ACC112 (cell line): ENCODE data around the gene CHCT1.

ENCODE experiments used
- H2AFZ ChIP-seq: fragments of 200-600 bp; sonication (generic); one replicate; pipeline ENCODE4 v1.6.0; 2017; ENCODE audit warnings: antibody characterized with exemption, low read length; ENCODE audit not compliant: unreplicated experiment
- H3K27ac ChIP-seq: fragments of 200-600 bp; sonication (generic); 2 replicates; pipeline ENCODE4 v1.5.1; 2014; ENCODE audit warnings: low read depth, mild to moderate bottlenecking, antibody characterized with exemption, low read length, moderate library complexity
- H3K27me3 ChIP-seq: fragments of 200-600 bp; sonication (generic); 2 replicates; pipeline ENCODE4 v1.6.1; 2014; ENCODE audit warnings: mild to moderate bottlenecking, antibody characterized with exemption, low read length, moderate library complexity, mixed read lengths; ENCODE audit not compliant: insufficient read depth
- H3K36me3 ChIP-seq: fragments of 200-600 bp; sonication (generic); 2 replicates; pipeline ENCODE4 v1.6.1; 2016; ENCODE audit warnings: mild to moderate bottlenecking, antibody characterized with exemption, low read length, moderate library complexity, mixed read lengths; ENCODE audit not compliant: insufficient read depth
- H3K4me1 ChIP-seq: fragments of 200-600 bp; sonication (generic); one replicate; pipeline ENCODE4 v1.6.1; 2016; ENCODE audit warnings: low read length, mixed read lengths; ENCODE audit not compliant: insufficient read depth, unreplicated experiment, control insufficient read depth
- H3K4me3 ChIP-seq: fragments of 200-600 bp; sonication (generic); 2 replicates; pipeline ENCODE4 v1.5.1; 2014; ENCODE audit warnings: mild to moderate bottlenecking, low read depth, low read length
- H3K79me2 ChIP-seq: fragments of 200-600 bp; sonication (generic); one replicate; pipeline ENCODE4 v1.6.0; 2016; ENCODE audit warnings: low read length; ENCODE audit not compliant: control insufficient read depth, unreplicated experiment, insufficient read depth

CHCT1 gene

GRCh38 chr17:60471451-60471850, 49.2 kb downstream of the CHCT1 start:
- Histone ChIP-seq H3K4me1 (peaks cover 21% of the 10 kb centered on the region), H3K79me2 (peaks cover 5% of the 10 kb centered on the region), H3K27me3 (no peaks in the 10 kb centered on the region), H2AFZ (no peak overlapping the region), H3K27ac (no peak overlapping the region), H3K36me3 (peaks cover 27% of the 10 kb centered on the region), H3K4me3 (no peak overlapping the region)

- H3K27me3 ChIP-seq, result no peaks in the 10 kb centered on the region
- H3K4me3 ChIP-seq, result no peak overlapping the region
- H3K4me1 ChIP-seq, result peaks cover 21% of the 10 kb centered on the region
- peaks cover 4% of the 10 kb centered on the region for H3K79me2 ChIP-seq
- H3K27ac ChIP-seq, result no peak overlapping the region
- peaks cover 27% of the 10 kb centered on the region for H3K36me3 ChIP-seq
- no peak overlapping the region for H2AFZ ChIP-seq
Measured at GRCh38 chr17:60472449-60472848, 50.2 kb downstream of the CHCT1 start.

GRCh38 chr17:60473788-60474187, 51.5 kb downstream of the CHCT1 start:
- no peak overlapping the region for H3K4me3 ChIP-seq
- no peaks in the 10 kb centered on the region for H3K27me3 ChIP-seq
- no peaks in the 10 kb centered on the region for H3K79me2 ChIP-seq
- H2AFZ ChIP-seq, result no peak overlapping the region
- H3K27ac ChIP-seq, result no peak overlapping the region
- H3K4me1 ChIP-seq, result peaks cover 12% of the 10 kb centered on the region
- peaks cover 27% of the 10 kb centered on the region for H3K36me3 ChIP-seq
